GM23338 (cell line): ENCODE measurements around the gene FN3K. TPM values are rescaled to one million over a fixed set of nuclear protein-coding genes. Genes with fewer than 3 reads are reported as not detected.

Source experiments
- ATAC-seq: fragments of 200-7000 bp; cut with Tn5 transposase; 3 replicates; pipeline ENCODE4 v1.9.1; 2020
- DNase-seq: peaks from one replicate; pipeline ENCODE4 v3.0.0-alpha.2; 2015; ENCODE audit warnings: low spot score
- H2AFZ ChIP-seq: fragments of 200-600 bp; sonication (generic); 2 replicates; pipeline ENCODE4 v1.8.0; 2016; ENCODE audit warnings: antibody characterized with exemption, mild to moderate bottlenecking, moderate library complexity
- H3F3A ChIP-seq: fragments of 200-600 bp; sonication (generic); replicated peaks from 2 replicates; pipeline ENCODE4 v1.8.0; 2017; ENCODE audit warnings: antibody characterized with exemption, mixed run types, low read depth
- H3K27ac ChIP-seq: fragments of 200-600 bp; sonication (generic); 2 replicates; pipeline ENCODE4 v1.6.1; 2016; ENCODE audit warnings: low read depth
- H3K27me3 ChIP-seq: fragments of 200-600 bp; sonication (generic); 2 replicates; pipeline ENCODE4 v1.8.0; 2016; ENCODE audit warnings: mild to moderate bottlenecking, mixed run types, moderate library complexity; ENCODE audit not compliant: insufficient read depth
- H3K36me3 ChIP-seq: fragments of 200-600 bp; sonication (generic); 2 replicates; pipeline ENCODE4 v1.8.0; 2016; ENCODE audit warnings: mild to moderate bottlenecking; ENCODE audit not compliant: insufficient read depth
- H3K4me1 ChIP-seq: fragments of 200-600 bp; sonication (generic); 2 replicates; pipeline ENCODE4 v1.8.0; 2016; ENCODE audit warnings: mild to moderate bottlenecking, moderate library complexity; ENCODE audit not compliant: insufficient read depth
- H3K4me2 ChIP-seq: fragments of 200-600 bp; sonication (generic); 2 replicates; pipeline ENCODE4 v1.7.1; 2017; ENCODE audit warnings: mixed run types
- H3K4me3 ChIP-seq: fragments of 200-600 bp; sonication (generic); 2 replicates; pipeline ENCODE4 v1.6.1; 2016; ENCODE audit warnings: mixed run types
- H3K79me2 ChIP-seq: fragments of 200-600 bp; sonication (generic); replicated peaks from 2 replicates; pipeline ENCODE4 v1.8.0; 2017; ENCODE audit warnings: mild to moderate bottlenecking; ENCODE audit not compliant: insufficient read depth
- H3K9me2 ChIP-seq: fragments of 200-600 bp; sonication (generic); 2 replicates; pipeline ENCODE4 v1.8.0; 2017; ENCODE audit not compliant: insufficient read depth
- H4K20me1 ChIP-seq: fragments of 200-600 bp; sonication (generic); replicated peaks from 2 replicates; pipeline ENCODE4 v1.8.0; 2017; ENCODE audit warnings: mild to moderate bottlenecking; ENCODE audit not compliant: insufficient read depth
- H3K27ac Mint-ChIP-seq: 2 replicates; pipeline ENCODE4 v1.8.0; 2020; ENCODE audit warnings: inconsistent platforms, mild to moderate bottlenecking, moderate library complexity, mixed read lengths
- H3K27me3 Mint-ChIP-seq: 3 replicates; pipeline ENCODE4 v1.8.0; 2022; ENCODE audit warnings: low read depth, mild to moderate bottlenecking, moderate library complexity, mixed read lengths, inconsistent platforms; ENCODE audit not compliant: insufficient read depth, poor library complexity
- H3K36me3 Mint-ChIP-seq: 3 replicates; pipeline ENCODE4 v1.8.0; 2021; ENCODE audit warnings: low read depth, mild to moderate bottlenecking, inconsistent platforms, moderate library complexity, mixed read lengths
- H3K4me1 Mint-ChIP-seq: 3 replicates; pipeline ENCODE4 v1.8.0; 2020; ENCODE audit warnings: mild to moderate bottlenecking, inconsistent platforms, mixed read lengths
- H3K4me3 Mint-ChIP-seq: 3 replicates; pipeline ENCODE4 v1.8.0; 2021; ENCODE audit warnings: moderate library complexity, mild to moderate bottlenecking, inconsistent platforms, mixed read lengths
- H3K9me3 Mint-ChIP-seq: 3 replicates; pipeline ENCODE4 v1.8.0; 2020; ENCODE audit warnings: moderate library complexity, mild to moderate bottlenecking, inconsistent platforms, mixed read lengths
- CREB1 ChIP-seq: fragments of 250-450 bp; sonication (Bioruptor Pico); IDR thresholded peaks from 2 replicates; pipeline ENCODE4 v1.5.0; 2020; ENCODE audit warnings: low read depth, mild to moderate bottlenecking, moderate library complexity
- EZH2phosphoT487 ChIP-seq: fragments of 200-600 bp; sonication (generic); IDR thresholded peaks from one replicate; pipeline ENCODE4 v1.8.1; 2018; ENCODE audit warnings: antibody characterized with exemption; ENCODE audit not compliant: unreplicated experiment
- JUNB ChIP-seq: IDR thresholded peaks from one replicate; pipeline ENCODE4 v1.6.1; 2016; ENCODE audit warnings: antibody characterized with exemption; ENCODE audit not compliant: unreplicated experiment
- NANOG ChIP-seq: IDR thresholded peaks from 2 replicates; pipeline ENCODE4 v1.6.1; 2016; ENCODE audit warnings: antibody characterized with exemption, borderline replicate concordance
- ZNF331 ChIP-seq: fragments of 250-450 bp; sonication (Bioruptor Pico); IDR thresholded peaks from 2 replicates; pipeline ENCODE4 v1.5.0; 2020; ENCODE audit warnings: low read depth, mild to moderate bottlenecking, moderate library complexity
- polyA plus RNA-seq: library from polyadenylated mRNA; unstranded; fragments of >200 nt; fragmentation: Nextera tagmentation; extraction: Ambion mirVana; gene quantifications from 2 replicates; pipeline ENCODE4 v1.2.1, GENCODE V29; 2016
- total RNA-seq: library from RNA; depleted of rRNA; stranded (reverse); fragments of >200 nt; shearing (Covaris generic); gene quantifications from 2 replicates; pipeline ENCODE4 v1.2.3, GENCODE V29; 2014
- TF ChIP-seq, protein P1 (sequence below): fragments of 250-450 bp; sonication (Bioruptor Pico); IDR thresholded peaks from 2 replicates; pipeline ENCODE4 v1.5.0; 2020; ENCODE audit warnings: mild to moderate bottlenecking, moderate library complexity
- TF ChIP-seq, protein P2 (sequence below): IDR thresholded peaks from one replicate; pipeline ENCODE4 v1.6.1; 2018; ENCODE audit warnings: antibody characterized with exemption; ENCODE audit not compliant: unreplicated experiment
- TF ChIP-seq, protein P3 (sequence below), 2 experiments: fragments of 200-600 bp in 1 of 2; sonication (generic) in 1 of 2; conservative IDR thresholded peaks; 2 replicates each; pipeline versions ENCODE4 v1.5.1 to v1.6.1; 2016 to 2017; ENCODE audit warnings: antibody characterized with exemption in 2 of 2, low read depth in 2 of 2, mild to moderate bottlenecking in 2 of 2, moderate library complexity in 1 of 2
- TF ChIP-seq, protein P4 (sequence below): IDR thresholded peaks from 2 replicates; pipeline ENCODE4 v1.6.1; 2016; ENCODE audit warnings: antibody characterized with exemption

The FN3K gene
- total and polyA plus RNA-seq, 2 experiments from 2014 or later = 5.3 to 12.9 TPM

DNA sequence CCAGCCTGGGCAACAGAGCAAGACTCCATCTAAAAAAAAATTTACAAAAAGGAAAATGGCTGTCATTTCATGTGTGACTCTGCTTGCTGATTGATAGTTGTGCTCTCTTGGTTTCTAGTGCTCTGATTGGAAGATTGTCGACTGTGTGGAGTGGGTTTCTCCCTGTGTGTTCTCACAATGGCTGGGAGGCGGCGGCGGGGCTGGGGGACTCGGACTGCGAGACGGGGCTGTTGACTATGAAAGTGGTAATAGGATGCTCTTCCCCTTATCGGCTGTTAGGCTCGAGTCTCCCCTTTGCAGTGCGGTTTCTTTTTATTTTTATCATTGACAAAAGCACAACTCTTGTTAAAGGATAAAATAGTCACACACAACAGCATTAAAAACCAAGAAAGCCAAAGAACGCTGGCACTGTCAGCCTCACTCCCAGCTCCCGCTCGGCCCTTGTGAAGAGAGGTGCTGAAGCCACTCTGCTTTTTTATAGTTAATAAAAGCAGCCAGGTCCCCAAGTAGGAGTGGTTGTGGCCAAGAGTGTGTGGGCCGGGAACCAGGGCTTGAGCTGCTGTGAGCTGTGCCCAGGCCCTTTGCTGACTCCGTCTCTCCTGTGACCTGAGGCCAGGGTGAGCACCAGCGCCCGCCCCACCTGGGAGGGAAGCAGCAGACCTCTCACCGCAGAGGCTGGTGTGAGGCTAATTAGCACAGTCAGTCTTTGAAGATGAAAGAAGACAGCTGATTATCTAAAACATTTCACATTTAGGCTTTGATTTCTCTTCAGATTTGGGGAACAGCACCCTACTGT lies 53.0 kb downstream of the FN3K start:
- Histone ChIP-seq H3K9me2 (no peaks in the 10 kb centered on the region), H3K4me1 (no peaks in the 10 kb centered on the region), H4K20me1 (peaks cover 14% of the 10 kb centered on the region), H3K27me3 (no peaks in the 10 kb centered on the region), H3K27ac (peak overlapping the region; percentile 32; the same call in 1 of the 2 replicates), H3K36me3 (0 out of 2 replicates have a peak, but pooled peaks cover 3% of the 10 kb centered on the region), H3K4me3 (no peak overlapping the region), H3K4me2 (no peak overlapping the region), H2AFZ (no peak overlapping the region), H3K79me2 (peaks cover 66% of the 10 kb centered on the region), H3F3A (no peaks in the 10 kb centered on the region)
- Mint-ChIP-seq H3K27ac (no peak overlapping the region), H3K4me3 (no peak overlapping the region), H3K36me3 (peaks cover 40% of the 10 kb centered on the region), H3K27me3 (peaks cover 13% of the 10 kb centered on the region), H3K9me3 (no peaks in the 10 kb centered on the region; the same call in 1 of the 3 replicates), H3K4me1 (peaks cover 2% of the 10 kb centered on the region; the same call in 2 of the 3 replicates)
- ATAC-seq (no peak; the same call in 2 of the 3 replicates), DNase-seq (no peak)
- TF ChIP-seq, protein P1, sequence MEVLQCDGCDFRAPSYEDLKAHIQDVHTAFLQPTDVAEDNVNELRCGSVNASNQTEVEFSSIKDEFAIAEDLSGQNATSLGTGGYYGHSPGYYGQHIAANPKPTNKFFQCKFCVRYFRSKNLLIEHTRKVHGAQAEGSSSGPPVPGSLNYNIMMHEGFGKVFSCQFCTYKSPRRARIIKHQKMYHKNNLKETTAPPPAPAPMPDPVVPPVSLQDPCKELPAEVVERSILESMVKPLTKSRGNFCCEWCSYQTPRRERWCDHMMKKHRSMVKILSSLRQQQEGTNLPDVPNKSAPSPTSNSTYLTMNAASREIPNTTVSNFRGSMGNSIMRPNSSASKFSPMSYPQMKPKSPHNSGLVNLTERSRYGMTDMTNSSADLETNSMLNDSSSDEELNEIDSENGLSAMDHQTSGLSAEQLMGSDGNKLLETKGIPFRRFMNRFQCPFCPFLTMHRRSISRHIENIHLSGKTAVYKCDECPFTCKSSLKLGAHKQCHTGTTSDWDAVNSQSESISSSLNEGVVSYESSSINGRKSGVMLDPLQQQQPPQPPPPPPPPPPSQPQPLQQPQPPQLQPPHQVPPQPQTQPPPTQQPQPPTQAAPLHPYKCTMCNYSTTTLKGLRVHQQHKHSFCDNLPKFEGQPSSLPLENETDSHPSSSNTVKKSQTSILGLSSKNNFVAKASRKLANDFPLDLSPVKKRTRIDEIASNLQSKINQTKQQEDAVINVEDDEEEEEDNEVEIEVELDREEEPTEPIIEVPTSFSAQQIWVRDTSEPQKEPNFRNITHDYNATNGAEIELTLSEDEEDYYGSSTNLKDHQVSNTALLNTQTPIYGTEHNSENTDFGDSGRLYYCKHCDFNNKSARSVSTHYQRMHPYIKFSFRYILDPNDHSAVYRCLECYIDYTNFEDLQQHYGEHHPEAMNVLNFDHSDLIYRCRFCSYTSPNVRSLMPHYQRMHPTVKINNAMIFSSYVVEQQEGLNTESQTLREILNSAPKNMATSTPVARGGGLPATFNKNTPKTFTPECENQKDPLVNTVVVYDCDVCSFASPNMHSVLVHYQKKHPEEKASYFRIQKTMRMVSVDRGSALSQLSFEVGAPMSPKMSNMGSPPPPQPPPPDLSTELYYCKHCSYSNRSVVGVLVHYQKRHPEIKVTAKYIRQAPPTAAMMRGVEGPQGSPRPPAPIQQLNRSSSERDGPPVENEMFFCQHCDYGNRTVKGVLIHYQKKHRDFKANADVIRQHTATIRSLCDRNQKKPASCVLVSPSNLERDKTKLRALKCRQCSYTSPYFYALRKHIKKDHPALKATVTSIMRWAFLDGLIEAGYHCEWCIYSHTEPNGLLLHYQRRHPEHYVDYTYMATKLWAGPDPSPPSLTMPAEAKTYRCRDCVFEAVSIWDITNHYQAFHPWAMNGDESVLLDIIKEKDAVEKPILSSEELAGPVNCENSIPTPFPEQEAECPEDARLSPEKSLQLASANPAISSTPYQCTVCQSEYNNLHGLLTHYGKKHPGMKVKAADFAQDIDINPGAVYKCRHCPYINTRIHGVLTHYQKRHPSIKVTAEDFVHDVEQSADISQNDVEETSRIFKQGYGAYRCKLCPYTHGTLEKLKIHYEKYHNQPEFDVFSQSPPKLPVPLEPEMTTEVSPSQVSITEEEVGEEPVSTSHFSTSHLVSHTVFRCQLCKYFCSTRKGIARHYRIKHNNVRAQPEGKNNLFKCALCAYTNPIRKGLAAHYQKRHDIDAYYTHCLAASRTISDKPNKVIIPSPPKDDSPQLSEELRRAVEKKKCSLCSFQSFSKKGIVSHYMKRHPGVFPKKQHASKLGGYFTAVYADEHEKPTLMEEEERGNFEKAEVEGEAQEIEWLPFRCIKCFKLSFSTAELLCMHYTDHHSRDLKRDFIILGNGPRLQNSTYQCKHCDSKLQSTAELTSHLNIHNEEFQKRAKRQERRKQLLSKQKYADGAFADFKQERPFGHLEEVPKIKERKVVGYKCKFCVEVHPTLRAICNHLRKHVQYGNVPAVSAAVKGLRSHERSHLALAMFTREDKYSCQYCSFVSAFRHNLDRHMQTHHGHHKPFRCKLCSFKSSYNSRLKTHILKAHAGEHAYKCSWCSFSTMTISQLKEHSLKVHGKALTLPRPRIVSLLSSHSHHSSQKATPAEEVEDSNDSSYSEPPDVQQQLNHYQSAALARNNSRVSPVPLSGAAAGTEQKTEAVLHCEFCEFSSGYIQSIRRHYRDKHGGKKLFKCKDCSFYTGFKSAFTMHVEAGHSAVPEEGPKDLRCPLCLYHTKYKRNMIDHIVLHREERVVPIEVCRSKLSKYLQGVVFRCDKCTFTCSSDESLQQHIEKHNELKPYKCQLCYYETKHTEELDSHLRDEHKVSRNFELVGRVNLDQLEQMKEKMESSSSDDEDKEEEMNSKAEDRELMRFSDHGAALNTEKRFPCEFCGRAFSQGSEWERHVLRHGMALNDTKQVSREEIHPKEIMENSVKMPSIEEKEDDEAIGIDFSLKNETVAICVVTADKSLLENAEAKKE (CRISPR knock-in tag) = no peak
- TF ChIP-seq CREB1 (CRISPR knock-in tag) = no peak
- TF ChIP-seq NANOG = no peak
- TF ChIP-seq, protein P2, sequence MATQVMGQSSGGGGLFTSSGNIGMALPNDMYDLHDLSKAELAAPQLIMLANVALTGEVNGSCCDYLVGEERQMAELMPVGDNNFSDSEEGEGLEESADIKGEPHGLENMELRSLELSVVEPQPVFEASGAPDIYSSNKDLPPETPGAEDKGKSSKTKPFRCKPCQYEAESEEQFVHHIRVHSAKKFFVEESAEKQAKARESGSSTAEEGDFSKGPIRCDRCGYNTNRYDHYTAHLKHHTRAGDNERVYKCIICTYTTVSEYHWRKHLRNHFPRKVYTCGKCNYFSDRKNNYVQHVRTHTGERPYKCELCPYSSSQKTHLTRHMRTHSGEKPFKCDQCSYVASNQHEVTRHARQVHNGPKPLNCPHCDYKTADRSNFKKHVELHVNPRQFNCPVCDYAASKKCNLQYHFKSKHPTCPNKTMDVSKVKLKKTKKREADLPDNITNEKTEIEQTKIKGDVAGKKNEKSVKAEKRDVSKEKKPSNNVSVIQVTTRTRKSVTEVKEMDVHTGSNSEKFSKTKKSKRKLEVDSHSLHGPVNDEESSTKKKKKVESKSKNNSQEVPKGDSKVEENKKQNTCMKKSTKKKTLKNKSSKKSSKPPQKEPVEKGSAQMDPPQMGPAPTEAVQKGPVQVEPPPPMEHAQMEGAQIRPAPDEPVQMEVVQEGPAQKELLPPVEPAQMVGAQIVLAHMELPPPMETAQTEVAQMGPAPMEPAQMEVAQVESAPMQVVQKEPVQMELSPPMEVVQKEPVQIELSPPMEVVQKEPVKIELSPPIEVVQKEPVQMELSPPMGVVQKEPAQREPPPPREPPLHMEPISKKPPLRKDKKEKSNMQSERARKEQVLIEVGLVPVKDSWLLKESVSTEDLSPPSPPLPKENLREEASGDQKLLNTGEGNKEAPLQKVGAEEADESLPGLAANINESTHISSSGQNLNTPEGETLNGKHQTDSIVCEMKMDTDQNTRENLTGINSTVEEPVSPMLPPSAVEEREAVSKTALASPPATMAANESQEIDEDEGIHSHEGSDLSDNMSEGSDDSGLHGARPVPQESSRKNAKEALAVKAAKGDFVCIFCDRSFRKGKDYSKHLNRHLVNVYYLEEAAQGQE = no peak
- no peak for TF ChIP-seq JUNB
- TF ChIP-seq EZH2phosphoT487 = no peak
- TF ChIP-seq, protein P3, sequence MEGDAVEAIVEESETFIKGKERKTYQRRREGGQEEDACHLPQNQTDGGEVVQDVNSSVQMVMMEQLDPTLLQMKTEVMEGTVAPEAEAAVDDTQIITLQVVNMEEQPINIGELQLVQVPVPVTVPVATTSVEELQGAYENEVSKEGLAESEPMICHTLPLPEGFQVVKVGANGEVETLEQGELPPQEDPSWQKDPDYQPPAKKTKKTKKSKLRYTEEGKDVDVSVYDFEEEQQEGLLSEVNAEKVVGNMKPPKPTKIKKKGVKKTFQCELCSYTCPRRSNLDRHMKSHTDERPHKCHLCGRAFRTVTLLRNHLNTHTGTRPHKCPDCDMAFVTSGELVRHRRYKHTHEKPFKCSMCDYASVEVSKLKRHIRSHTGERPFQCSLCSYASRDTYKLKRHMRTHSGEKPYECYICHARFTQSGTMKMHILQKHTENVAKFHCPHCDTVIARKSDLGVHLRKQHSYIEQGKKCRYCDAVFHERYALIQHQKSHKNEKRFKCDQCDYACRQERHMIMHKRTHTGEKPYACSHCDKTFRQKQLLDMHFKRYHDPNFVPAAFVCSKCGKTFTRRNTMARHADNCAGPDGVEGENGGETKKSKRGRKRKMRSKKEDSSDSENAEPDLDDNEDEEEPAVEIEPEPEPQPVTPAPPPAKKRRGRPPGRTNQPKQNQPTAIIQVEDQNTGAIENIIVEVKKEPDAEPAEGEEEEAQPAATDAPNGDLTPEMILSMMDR (conservative IDR thresholded peaks at IDR 0.05; ENCODE audit: low read depth in 2 of 2) = no peak
- no peak for TF ChIP-seq ZNF331
- TF ChIP-seq, protein P4, sequence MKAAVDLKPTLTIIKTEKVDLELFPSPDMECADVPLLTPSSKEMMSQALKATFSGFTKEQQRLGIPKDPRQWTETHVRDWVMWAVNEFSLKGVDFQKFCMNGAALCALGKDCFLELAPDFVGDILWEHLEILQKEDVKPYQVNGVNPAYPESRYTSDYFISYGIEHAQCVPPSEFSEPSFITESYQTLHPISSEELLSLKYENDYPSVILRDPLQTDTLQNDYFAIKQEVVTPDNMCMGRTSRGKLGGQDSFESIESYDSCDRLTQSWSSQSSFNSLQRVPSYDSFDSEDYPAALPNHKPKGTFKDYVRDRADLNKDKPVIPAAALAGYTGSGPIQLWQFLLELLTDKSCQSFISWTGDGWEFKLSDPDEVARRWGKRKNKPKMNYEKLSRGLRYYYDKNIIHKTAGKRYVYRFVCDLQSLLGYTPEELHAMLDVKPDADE = no peak
